NB4 (cell line): ENCODE results near the gene KCTD16.

Experiments
- POLR2A ChIP-seq: IDR thresholded peaks from 2 replicates; pipeline ENCODE4 v1.6.1; 2011; ENCODE audit warnings: mild to moderate bottlenecking; ENCODE audit not compliant: insufficient read length; ENCODE audit errors: extremely low read depth
- TF ChIP-seq, protein P1 (sequence below): IDR thresholded peaks from one replicate; pipeline ENCODE4 v1.5.1; 2012; ENCODE audit warnings: low read depth, low read length

DNA sequence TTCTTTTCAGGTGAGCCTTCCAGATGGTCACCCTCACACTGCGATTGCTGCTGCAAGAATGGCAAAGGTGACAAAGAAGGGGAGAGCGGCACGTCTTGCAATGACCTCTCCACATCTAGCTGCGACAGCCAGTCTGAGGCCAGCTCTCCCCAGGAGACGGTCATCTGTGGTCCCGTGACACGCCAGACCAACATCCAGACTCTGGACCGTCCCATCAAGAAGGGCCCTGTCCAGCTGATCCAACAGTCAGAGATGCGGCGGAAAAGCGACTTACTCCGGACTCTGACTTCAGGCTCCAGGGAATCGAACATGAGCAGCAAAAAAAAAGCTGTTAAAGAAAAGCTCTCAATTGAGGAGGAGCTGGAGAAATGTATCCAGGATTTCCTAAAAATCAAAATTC is 303.0 kb downstream of the KCTD16 start:
- no peak for TF ChIP-seq POLR2A
- TF ChIP-seq, protein P1, sequence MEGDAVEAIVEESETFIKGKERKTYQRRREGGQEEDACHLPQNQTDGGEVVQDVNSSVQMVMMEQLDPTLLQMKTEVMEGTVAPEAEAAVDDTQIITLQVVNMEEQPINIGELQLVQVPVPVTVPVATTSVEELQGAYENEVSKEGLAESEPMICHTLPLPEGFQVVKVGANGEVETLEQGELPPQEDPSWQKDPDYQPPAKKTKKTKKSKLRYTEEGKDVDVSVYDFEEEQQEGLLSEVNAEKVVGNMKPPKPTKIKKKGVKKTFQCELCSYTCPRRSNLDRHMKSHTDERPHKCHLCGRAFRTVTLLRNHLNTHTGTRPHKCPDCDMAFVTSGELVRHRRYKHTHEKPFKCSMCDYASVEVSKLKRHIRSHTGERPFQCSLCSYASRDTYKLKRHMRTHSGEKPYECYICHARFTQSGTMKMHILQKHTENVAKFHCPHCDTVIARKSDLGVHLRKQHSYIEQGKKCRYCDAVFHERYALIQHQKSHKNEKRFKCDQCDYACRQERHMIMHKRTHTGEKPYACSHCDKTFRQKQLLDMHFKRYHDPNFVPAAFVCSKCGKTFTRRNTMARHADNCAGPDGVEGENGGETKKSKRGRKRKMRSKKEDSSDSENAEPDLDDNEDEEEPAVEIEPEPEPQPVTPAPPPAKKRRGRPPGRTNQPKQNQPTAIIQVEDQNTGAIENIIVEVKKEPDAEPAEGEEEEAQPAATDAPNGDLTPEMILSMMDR, result no peak
